Measurements from ENCODE around the gene COX7C.
"Not testable (repeated sequence)": the region's sequence is repeated elsewhere in the genome, so short reads cannot be mapped to it uniquely, and the experiment has no call there.

The COX7C gene, protein sequence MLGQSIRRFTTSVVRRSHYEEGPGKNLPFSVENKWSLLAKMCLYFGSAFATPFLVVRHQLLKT

DNA sequence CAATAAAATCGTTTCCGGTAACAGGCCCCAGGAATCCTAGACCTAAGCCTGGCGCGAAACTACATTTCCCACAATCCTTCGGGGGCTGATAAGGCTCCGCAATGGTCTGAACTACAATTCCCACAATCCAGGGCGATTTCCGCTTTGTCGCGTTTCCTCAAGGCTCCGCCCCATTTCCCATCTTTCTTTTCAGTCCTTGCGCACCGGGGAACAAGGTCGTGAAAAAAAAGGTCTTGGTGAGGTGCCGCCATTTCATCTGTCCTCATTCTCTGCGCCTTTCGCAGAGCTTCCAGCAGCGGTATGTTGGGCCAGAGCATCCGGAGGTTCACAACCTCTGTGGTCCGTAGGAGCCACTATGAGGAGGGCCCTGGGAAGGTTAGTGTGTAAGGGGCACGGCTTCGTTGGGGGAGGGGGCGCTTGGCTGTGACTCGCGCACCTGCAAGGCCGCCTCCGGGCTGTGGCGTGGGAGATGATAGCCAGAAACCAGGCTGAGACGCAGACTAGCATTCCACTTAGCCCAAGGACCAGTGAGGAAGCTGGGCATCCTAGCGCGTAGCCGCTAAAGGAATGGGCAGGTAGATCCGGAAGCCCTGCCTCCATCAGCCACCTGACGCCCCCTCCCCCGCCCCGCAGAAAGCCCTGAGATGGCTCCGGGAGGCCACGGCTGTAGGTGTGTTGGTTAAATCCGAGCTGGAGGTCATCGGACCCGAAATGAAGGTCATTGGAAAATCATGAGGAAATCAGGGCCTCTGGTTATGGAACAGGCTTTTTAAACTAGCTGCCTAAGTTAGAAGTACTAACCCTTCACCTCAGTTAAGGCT lies at the start of gene COX7C:
Gene COX7C (plus strand): TSS at position 186 of the 821 bp plus-strand sequence. CDS start 115 bp downstream, at position 301.
- peak; percentile 94 for DNase-seq

DNA sequence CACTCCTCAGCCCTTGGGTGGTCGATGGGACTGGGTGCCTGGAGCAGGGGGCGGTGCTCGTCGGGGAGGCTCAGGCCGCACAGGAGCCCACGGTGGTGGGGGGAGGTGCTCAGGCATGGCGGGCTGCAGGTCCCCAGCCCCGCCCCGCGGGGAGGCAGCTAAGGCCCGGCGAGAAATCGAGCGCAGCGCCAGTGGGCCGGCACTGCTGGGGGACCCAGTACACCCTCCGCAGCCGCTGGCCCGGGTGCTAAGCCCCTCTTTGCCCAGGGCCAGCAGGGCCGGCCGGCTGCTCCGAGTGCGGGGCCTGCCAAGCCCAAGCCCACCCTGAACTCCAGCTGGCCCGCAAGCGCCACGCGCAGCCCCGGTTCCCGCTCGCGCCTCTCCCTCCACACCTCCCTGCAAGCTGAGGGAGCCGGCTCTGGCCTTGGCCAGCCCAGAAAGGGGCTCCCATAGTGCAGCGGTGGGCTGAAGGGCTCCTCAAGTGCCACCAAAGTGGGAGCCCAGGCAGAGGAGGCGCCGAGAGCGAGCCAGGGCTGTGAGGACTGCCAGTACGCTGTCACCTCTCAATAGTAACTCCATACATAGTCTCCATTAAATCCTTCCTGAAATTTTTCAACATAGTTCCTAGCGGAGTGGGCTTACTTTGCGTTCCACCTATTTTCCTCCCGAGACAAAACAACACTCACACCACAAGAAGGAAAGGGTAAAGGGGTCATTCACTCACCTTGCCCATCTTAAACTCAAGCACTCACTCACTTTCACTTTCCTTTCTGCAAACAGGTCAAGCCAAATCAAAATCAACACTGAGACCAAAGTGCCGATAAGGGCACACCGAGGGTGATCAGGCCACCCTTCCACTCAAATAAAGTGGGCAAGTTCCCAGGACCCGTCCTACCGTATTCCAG lies 48.0 kb upstream of the COX7C start:
- not testable (repeated sequence) for DNase-seq

DNA sequence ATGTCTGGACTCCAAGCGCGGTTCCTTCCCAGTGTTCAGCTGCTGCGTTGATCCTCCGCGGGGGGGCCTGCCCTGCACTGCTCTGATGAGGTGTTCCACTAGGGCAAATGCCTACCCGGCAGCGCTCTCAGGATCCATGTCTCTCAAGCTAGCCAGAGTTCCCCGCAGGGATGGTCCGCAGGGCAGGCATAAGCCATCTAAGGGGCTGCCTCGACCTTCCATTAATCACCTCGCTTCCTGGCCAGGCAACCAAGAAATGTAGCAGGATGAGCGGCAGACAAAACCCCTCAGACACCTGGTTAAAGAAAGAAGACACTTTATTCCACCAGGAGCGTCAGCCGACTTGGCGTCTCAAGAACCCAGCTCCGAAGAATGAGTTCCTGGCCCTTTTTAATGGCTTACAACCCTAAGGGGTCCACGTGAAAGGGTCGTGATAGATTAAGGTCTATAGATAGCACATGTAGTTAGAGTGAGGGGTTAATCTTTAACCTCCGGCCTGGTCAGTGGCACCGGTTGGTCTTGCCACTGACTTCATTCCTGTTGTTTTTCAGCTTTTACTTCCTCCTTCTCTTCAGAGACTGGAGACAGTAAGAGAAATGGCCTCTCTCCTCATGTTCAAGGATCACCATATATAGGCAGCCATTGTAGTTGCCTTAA lies 47.2 kb upstream of the COX7C start:
- DNase-seq: no peak

DNA sequence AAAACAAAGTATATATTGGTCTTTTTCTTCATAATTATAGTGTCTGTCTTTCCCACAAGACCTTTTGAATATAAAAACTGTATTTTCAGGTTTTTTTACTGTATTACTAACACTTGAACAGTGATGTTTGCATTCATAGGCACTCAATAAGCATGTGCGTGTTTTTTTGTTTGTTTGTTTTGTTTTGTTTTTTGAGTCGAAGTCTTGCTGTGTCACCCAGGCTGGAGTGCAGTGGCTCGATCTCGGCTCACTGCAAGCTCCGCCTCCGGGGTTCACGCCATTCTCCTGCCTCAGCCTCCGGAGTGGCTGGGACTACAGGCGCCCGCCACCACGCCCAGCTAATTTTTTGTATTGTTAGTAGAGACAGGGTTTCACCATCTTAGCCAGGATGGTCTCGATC lies 46.6 kb upstream of the COX7C start:
- not testable (repeated sequence) for DNase-seq

DNA sequence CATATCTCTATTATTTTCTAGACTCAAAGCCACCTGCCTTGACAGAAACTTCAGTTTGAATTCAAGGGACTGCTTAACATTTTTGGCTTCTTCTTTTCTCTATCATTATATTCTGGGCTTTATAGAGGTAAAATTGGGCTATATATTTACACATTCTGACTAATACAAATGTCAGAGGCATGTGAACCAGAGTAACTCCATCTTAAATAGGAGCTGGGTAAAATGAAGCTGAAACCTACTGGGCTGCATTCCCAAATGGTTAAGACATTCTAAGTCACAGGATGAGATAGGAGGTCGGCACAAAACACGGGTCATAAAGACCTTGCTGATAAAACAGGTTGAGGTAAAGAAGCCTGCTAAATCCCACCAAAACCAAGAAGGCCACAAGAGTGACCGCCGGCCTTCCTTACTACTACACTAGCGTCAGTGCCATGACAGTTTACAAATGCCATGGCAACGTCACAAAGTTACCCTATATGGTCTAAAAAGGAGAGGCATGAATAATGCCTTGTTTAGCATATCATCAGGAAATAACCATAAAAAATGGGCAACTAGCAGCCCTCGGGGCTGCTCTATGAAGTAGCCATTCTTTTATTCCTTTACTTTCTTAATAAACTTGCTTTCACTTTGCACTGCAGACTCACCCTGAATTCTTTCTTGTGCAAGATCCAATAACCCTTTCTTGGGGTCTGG lies 44.8 kb upstream of the COX7C start:
- DNase-seq: no peak

DNA sequence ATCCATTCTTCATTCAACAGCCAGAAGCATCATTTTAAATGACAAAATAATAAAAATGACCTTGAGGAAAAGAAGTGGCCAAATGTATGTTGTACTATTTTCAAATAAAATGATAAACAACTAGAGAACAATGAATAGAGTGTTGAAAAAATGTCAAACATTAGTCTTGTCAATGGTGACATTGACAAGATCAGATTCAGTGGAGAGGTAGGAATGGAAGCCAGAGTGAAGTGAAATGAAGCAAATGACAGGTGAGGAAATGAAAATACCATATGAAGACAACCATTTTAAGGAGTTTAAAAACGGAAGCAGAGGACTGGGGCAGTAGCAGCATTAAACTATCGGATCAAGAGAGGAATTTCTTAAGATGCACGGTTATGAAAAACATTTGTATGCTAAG lies 38.2 kb upstream of the COX7C start:
- no peak for DNase-seq

DNA sequence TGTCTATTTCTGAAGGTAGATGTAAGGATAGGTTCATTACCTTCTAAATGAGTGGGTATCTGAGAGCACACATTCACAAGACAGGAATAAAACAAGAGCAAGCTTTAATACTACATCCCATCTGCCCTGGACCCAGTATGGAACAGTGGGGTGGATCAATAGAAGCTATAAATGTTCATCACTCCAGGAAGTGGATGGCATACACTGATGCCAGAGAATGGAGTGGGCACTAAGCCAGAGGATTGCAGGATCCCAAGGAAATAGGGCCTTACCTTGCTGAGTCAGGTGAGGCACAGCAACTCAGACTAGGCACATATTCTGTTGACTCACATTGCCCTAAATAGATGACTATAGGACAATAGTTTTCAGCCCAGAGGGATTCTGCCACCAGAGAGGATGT lies 21.3 kb upstream of the COX7C start:
- no peak for DNase-seq

DNA sequence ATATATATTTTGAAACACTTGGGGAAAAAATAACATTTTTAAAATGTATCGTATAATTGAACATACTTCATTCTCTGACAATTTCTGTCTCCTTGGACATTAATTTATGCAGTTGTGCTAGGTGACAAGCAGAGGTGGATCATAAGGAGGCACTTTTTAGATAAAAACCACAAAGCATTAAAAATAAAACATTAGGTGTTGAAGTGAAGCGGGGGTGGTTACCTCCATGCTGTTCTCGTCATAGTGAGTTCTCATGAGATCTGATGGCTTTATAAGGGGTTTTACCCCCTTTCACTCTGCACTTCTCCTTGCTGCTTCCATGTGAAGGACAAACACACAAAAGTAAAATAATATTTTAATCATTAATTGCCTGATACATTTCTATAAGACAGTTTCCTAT lies 11.9 kb upstream of the COX7C start:
- no peak for DNase-seq

DNA sequence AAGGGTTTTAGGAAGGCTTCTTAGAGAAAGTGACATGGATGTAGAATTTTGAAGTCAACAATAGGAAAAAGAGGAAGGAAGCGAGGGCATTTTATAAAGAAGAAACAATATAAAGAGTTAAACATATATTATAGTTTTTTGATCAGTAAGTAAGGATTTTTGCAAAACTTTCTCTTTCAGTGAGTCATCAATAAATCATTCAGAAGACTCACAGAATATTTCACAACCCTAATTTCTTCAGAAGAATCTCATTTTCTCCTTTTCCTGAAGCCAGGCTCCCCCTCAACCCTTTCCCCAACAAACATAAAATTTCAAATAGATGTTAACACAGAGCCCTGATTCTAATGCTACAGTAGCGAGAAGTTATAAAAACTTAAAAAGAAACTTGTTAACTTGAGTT lies 4.3 kb upstream of the COX7C start:
- no peak for DNase-seq

DNA sequence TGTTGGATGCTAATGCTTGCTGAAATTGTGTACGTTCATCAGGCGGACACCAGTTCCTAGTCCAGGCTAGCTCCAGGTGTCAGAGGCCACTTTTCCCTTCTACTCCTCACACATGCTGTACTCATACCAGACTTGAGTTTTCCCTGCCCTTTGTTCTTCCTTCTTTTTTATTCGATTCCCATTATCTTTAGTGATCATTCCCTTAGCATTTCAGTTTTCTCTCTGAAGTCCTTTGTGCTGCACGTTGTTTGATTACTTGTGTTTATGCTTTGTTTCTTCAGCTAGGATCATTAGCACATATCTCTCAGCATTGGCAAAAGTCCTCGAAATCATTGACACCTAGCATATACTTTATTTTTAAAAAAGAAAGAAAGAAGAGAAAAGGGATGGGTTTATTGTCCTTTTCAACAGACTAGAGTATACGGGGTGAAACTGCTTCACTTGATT lies 409 bp upstream of the COX7C start:
- no peak for DNase-seq

DNA sequence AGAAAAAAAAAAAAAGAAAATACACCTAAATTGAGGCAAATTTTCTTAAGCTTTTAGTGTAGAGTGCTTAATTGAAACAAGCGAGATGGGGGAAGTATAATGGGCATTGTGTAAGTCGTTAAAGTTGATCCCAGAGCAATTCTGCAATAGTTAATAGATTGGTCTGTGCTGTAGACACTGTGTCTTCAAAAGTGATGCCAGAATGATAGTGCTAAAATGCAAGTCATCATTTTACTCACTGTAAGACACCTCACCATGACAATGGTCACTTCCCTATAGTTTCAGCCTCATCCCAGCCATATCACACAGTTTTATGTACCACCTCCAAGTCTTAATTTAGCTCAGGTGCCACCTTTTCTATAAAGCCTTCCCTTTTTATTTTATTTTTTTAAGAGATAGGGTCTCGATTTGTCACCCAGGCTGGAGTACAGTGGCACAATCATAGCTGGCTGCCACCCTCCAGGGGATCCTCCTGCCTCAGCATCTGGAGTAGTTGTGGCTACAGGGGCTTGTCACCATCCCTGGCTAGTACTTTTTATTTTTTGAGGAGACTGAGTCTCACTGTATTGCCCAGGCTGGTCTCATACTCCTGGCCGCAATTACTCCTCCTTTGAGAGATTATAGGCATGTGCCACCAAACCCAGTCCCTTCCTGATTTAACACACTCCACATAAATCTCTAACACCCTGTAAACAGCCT lies 6.2 kb downstream of the COX7C start:
- DNase-seq: no peak

DNA sequence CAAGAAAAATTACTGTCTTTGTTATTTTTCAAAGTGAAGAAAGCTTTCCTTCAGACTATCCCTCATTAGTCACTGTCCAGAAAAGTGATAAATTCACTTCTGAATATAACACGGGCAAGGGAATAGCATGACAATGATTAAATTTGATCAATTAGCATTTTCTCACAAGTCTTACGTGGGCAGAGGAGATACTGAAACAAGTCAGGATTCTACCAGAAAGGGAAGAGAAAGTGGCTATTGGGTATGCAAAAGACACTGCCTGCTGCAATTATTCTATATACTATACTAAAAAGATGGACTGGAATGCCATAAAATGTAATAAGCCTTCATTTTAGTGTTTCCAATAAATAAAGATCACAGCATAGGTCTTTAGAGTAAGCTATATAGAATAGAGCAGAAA lies 7.4 kb downstream of the COX7C start:
- no peak for DNase-seq

DNA sequence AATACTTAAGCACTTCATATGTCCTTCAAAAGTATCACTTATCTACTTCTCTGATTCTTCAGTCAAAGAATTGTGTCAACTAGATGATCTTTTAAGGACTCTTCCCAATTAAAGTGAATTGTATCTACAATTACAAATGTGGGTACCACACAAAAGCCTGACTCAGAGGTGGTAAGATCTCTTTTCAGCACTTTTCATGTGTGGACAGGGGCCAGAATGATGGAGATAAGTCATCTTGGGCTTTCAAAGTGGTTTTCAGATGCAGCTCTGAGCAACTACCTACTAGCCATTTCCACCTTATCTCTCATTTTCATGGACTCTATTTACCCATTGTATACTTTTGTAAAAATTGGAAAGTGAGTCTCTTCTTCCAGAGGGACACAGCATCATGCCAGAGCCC lies 8.4 kb downstream of the COX7C start:
- DNase-seq: no peak

DNA sequence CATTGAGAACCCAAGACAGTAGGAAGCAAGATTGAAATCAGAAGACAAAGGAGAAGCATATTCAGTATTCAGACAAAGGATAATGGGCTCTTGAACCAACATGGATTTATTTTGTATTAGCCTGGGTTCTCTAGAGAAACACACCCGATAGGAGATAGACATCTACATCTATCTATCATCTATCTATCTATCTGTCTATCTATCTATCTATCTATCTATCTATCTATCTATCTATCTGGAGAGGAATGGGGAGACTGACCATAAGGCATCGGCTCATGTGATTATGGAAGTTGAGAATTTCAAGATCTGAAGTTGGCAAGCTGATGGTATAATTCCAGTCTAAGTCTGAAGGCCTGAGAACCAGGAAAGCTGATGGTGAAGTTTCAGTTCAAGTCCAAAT lies 13.4 kb downstream of the COX7C start:
- no peak for DNase-seq

DNA sequence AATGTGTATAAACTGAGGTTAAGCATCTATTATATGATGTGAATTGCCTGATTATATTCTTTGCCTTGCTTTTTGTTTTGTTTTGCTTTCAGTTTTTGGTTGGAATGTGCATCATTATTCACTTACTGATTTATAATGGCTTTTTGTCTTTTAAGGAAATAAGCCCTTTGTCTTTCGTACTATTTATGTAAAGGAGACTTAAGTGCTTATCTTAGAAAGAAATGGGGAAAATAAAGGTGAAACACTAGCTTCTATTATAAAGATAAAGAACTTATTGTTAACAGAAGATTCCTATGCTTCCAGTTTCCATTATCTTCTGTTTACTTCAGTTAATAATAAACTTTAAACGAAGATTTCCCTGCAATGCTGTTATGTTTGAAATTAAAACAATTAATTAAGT lies 23.3 kb downstream of the COX7C start:
- DNase-seq: no peak

DNA sequence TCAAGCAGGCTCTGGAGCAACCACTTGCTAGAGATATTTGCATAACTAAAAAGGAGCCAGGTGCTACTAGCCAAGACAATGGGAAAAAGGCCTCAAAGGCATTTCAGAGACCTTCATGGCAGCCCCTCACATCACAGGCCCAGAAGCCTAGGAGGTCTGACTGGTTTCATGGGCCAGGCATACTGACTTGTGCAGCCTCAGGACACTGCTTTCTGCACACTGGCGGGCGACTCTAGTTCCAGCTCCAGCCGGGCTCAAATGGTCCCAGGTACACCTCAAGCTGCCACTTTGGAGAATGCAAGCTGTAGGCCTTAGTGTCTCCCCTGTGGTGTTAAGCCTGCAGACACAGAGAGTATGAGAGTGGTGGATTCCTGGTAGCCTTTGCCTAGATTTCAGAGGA lies 27.1 kb downstream of the COX7C start:
- DNase-seq: no peak

DNA sequence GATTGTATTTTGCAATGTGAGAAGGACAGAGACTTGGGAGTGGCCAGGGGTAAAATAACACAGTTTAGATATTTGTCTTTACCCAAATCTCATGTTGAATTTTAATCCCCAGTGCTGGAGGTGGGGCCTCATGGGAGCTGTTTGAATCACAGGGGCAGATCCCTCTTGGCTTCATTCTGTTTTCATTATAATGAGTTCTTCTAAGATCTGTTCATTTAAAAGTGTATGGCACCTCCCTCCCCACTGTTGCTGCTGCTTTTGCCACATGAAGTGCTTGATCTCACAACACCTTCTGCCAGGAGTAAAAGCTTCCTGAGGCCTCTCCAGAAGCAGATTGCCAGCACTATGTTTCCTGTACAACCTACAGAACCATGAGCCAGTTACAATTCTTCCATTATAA lies 28.1 kb downstream of the COX7C start:
- no peak for DNase-seq

DNA sequence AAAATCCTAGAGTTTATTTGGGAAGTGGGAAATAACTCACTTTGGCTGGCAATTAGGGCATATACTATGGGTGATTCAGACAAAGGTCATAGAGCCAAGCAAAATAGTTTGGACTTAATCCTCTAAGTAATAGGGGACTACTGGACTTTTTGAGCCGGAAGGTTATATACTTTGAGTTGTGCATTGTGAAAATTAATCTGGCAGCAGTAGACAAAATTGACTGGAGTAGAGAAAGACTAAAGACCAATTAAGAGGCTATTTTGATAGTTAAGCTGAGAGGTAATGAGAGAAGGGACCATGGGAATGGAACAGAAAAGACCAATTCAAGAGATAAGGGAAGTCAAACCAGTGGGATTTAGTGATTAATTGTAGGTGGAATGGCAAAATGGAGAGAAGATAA lies 28.9 kb downstream of the COX7C start:
- DNase-seq: no peak

DNA sequence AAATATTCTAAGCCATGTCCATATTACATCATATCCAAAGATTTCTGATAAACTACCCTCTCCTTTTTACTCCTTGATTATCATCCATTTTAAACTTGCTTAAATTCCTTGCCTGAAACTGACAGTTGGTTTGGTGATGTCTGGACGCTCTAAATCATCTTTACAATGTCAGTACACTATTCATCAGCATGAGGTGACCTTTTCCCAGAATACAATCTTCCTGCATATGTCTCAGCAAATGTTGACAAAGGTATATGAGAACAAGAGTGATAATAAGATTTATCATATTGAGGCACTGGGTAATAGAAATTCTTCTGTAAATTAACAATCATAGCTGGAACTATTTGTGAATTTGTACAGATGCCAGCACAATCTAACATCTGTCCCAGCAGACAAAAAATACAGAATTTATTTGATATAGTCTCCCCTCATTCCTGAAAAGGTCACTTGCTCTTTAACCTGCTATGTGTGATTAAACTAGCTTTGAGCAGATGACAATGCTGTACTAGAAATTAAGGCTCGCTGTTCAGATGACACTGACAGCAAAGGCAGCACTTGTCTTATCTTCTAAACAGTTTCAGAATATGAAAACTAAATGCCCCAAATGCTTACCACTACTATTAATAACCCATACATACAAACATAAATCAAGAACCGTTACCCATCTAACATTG lies 32.2 kb downstream of the COX7C start:
- no peak for DNase-seq

DNA sequence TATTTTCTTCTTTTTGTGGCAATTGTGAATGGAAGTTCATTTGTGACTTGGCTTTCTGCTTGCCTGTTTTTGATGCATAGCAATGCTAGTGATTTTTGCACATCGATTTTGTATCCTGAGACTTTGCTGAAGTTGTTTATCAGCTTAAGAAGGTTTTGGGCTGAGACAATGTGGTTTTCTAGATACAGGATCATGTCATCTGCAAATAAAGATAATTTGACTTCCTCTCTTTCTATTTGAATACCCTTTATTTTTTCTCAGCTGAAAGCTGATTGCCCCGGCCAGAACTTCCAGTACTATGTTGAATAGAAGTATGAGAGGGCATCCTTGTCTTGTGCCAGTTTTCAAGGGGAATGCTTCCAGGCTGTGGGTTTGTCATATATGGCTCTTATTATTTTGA lies 43.0 kb downstream of the COX7C start:
- DNase-seq: not testable (repeated sequence)

DNA sequence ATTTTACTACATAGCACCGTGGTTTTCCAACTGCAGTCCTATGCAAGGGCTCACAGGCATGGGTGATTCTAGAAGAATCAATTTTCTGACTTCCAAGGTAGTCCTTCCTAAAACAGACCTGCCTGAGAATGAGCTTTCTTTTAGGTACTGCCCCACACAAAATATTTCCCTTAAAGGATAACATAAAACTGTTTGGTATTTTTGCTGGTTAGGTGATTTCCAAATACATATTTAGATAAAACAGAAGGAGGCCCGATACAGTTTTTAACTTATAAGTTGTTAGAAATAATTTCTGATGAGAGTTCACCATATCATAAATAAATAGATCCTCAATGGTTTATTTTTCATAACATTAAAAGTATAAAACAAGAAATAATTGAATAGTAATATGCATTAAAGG lies 46.4 kb downstream of the COX7C start:
- DNase-seq: no peak

All from DMS 273 treated with DMSO at 0.1 percent for 48 hours (cell line).